Activated CD8-positive, alpha-beta memory T cell treated with anti-CD3 and anti-CD28 coated beads for 24 hours (primary cell): ENCODE measurements around the gene IRS1.
A peak's percentile ranks its signal among the peaks of the same experiment; 100 is the strongest.

ENCODE experiments used
- DNase-seq: peaks from one replicate; pipeline ENCODE4 v3.0.0-alpha.2; 2020

The IRS1 gene

DNA sequence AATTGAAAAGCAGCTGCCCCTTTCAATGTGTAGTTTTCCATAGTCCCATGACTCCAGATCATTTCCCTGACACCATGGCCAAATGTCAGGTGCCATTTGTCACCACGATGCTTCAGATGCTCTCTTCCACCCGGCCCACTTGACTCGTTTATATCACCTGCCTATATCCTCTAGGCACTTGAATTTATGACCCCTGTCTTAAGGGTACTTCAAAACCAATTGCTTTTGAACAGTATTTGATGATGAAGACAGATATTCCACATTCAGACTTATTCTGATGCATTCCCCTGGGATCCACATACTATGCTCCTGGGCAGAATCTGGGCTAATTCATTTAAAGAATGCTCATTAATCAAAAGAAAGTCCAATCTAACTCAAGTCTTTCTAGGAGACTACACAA is 19.3 kb upstream of the IRS1 start:
- no peak for DNase-seq

DNA sequence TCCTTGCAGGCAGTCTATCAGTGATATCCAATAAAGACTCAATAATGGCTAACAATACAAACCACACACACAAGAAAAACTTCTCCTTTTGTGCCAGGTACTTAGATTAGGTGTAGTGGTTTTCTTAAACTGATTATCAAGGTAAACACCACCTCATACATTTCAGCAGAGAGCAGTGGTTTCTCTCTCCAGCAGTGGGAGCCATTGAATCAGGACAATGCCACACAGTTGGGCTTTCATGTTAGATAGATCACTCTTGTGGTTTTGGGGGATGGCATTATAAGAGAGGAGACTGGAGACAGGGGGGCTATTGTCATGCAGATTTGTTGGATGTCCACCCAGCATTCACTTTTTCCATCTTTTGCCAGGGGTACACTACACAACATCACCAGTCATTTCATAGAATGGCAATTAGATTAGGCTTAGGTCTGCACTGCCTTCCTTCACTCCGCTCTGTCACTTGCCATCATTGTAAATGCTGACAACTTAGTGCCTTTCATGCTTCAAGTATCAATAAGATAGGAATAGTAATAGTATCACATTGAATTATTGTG is 13.6 kb upstream of the IRS1 start:
- no peak for DNase-seq

DNA sequence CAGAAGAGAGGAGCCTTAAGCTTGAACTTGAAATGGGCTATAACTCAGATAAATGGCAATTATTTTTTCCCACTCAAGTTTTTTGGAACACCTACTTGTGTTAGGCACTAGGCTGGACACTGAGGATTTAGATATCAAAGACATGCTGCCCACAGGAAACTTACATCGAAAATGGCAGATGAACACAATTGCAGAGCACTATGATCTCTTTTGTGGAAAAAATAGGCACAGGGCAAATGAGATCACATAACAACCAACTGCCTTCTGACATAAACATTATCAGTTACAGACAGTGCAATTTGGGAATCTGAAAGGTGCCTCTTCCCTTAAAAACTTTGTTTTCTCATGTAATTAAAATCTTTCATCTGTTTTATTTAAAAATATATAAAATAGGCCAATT is 3.8 kb upstream of the IRS1 start:
- no peak for DNase-seq

DNA sequence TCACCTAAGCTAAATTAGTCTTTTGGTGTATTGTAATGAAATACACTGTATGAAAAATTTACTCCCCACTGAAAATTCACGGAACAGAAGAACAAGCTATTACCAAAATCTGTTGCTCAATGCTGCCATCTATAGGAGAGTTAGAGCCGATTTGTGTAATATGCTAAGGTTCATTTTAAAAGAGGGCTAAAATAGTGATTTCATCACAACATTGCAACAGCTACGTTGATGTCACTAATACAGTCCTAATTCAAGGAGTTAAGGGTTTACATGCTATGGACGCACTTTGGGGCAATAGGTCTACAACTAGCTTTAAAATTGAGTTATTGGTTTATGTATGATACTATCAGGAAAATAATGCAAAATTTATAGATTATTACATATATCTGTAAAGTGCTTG is 3.0 kb upstream of the IRS1 start:
- DNase-seq = no peak

DNA sequence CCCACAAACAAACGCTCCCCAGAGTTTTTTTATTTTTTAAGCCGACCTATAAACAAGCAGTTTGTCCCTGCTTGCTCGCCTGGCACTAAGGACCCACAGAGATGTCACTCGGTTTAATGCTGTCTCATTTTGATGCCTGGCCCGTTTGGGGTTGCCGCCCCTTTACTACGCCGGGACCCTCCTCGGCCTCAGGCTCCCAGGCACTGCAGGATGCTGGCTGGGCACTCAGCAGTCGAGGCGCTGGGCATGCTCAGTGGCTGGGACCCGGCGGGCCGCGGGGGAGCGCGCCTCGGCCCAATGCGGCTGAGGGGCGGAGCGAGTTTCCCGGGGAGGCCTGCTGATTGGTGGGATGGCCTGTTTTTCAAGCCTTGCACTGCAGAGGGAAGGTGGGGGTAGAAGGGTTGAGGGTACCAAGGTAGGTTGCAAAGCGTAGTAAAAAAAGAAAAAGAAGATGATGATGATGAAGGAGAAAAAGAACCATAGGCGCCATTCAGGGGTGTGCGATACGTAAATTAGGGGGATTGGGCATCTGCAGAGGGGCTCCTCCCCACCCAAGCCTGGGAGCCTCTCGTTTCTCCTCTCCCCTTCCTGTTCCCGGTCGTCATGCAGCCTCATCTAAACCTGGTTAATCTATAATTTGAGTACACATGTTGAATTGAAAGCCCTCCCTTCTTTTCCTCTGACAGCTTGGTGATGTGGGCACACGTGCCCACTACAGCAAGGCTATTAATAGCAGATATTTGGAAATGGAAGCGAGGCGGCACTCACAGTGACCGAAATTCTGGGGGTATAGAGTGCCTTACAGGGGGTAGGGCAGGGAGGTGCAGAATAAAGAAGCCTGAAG is 1.5 kb upstream of the IRS1 start:
- DNase-seq = peak; percentile 95

DNA sequence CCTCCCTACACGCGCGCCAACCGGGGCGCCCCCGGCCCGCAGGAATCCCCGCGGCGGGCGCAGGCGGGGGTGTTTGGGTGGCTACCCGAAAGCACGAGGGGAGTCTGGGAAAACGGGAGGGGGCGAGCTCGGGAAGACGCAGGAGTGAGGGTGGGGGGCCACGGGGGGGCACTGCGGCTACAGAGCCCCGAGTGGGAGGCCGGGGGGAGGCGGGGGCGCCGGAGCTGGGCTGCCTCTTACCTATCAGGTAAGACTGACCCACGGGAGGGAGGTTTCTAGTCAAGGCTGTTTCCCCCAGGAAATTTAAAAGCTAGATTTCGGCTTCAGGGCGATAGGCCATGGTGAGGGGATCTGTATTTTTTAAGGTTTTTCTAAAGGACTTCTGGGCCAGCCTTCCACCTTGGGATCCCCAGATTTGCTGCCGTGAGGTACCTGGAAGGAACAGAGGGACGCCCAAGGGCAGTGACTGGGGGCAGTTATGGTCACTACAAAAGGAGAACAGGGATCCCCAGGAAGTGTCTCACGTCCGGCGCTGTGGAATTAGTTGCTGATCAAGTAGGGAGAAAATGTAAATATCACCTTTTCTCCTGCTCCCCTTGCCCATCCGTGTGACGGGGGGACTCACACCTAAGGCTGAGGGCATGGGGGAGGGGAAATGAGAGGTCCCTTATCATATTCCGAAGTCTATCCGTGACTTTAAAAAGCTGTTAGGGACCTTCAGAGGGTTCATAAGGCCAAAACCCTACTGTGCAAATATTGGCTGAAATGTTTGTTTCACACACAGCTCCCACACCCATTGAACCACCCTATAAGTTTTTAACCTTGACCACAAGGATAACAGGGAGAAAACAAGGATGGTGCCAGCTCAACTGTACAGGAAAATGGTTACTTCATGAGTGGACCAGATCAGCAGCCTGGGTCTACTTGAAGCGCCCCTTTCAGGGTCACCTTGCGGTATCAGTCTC is 638 bp upstream of the IRS1 start:
- peak; percentile 66 for DNase-seq

DNA sequence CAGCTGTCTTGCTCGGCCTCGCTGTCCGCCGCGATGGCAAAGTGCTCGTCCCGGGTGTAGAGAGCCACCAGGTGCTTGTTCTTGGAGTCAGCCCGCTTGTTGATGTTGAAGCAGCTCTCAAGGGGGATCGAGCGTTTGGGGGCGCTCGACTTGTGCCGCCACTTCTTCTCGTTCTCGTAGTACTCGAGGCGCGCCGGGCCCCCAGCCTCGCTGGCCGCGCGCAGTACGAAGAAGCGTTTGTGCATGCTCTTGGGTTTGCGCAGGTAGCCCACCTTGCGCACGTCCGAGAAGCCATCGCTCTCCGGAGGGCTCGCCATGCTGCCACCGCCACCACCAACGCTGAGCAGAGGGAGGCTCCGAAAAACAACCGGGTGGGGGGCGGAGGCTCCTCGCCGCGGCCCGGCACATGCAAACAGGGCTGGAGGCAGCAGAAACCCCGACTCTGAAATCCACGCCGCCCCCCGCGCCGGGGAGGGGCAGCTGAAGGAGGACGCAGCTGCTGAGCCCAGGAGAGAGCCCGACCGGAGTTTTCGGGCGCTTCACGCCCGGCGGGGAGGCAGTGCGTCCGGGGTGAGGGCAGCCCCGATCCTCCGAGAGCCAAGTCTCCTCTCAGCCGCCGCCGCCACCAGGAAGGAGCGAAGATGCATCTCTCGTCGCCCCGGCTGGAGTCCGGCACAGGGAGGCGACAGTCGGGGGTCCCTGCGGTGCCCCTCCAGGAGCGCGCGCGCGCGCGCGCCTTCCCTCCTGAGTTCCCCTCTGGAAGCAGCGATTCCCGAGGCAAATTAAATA is 1.0 kb downstream of the IRS1 start:
- peak; percentile 83 for DNase-seq

DNA sequence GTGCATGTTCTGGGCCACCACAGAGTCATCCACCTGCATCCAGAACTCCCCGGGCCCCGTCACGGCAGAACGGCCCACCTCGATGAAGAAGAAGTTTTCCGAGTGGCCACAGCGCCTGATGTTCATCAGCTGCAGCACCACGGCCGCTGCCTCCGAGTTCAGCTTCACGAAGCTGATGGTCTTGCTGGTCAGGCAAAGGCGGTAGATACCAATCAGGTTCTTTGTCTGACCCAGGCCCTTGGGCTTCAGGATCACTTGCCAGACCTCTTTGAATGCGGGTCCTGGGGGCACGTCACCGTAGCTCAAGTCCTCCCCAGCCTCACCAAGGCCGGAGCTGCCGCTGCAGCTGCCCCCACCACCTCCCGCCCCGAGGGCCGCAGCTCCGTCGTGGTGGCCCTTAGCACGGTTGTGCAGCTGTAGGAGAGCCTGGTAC is 1.6 kb downstream of the IRS1 start:
- no peak for DNase-seq

DNA sequence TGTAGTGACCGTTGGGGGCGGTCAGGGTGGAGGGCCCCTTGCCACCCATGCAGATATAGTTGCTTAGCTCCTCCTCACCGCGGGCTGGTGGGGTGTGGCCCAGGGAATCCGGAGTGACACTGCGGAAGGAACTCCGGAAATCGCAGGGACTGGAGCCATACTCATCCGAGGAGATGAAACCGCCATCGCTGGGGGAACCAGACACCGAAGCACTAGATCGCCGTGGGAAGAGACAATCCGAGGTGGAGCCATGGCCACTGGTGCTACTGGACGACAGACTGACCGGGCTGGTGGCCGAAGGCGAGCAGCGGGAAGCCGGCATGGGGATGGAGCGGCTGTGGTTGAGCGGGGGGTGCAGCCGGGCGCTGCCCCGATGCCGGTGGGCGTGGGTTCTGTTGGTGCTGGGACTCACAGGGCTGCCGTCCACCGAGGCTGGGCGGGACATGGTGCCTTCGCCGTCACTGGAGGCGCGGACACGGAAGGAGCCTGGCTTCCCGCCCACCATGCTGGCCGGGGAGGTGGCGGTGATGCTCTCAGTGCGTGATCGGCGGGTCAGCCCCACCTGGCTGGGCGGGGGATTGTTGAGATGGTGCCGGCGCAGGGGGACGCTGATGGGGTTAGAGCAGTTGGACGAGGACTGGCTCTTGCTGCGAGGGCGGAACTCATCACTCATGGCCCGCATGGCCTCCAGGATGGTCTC is 2.2 kb downstream of the IRS1 start:
- peak; percentile 57 for DNase-seq

DNA sequence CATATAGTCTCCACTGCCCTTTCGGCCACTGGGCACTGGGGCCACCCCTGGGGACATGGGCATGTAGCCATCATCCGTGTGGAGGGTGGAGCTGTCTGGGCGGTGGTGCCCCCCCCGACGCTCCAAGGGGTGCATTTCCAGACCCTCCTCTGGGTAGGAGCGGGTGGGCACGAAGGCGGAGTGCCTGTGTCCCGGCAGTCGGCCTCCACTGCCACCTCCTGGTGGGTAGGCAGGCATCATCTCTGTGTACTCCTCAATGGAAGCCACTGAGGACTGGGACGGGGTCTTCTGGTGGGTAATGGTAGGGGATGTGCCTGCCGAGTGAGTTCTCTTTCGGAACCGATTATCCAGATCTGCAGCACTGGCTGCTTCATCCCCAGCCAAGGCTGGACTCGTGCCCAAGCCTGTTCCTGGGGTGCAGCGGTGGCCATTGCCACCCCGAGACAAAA is 2.8 kb downstream of the IRS1 start:
- peak; percentile 56 for DNase-seq

DNA sequence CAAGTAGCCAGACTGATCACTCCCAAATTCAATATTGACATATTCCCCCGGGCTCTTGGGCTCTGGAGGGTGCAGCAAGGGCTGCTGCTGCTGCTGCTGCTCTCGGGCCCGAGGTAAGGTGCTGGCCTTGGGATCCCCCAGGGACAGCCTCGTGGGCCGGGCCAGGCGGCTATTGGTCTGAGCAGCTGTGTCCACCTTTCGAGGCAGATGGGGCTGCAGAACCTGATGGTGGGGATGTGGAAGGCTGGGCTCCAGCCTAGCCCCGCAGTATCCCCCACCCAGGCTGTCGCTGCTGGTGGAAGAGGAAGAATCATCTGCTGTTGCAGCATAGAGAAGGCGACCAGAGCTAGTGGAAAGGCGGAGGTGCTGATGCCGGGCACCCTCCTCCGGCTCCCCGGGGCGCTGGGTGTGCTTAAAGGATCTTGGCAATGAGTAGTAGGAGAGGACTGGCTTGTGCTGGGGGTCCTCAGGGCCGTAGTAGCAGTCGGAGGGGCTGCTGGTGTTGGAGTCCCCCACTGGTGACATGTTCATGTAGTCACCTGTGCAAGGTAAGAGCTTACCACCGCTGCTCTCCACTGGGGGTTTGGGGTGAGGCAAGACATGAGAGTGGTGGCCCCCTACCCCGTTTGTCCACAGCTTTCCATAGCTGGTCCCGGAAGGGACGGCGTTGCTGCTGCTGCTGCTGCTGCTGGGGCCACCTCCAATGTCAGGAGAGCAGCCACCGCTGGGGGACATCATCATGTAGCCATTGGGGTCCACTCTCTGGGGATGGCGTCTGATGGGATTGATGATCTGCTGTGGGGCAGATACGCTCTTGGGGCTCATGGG is 3.4 kb downstream of the IRS1 start:
- DNase-seq = no peak

DNA sequence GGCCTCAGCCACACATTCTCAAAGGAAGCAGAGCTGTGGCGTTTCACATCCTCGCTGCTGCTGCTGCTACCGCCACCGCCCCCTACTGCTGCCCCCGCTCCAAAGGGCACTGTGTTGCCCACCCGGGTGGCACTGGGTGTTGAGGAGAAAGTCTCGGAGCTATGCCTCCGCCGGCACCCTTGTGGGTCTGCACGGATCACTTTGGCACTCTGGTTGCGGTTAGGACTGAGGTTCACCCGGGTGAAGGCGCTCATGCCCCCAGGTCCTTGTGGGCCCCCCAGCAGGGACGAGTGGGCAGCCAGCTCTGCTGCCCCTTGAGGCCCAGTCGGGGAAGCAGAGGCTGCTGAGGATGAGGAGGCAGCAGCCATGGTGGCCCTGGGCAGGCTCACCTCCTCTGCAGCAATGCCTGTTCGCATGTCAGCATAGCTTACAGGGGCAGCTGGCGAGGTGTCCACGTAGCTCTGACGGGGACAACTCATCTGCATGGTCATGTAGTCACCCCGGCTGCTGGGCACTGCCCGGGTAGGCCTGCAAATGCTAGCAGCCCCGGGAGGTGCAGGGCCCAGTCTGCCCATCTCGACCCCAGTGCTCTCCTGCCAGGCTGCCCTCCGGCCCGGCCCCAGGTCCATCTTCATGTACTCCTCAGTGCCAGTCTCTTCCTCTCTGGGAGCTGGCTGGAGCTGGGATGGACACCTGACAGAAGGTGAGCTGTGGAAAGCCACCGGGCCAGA is 4.2 kb downstream of the IRS1 start:
- DNase-seq = peak; percentile 55

DNA sequence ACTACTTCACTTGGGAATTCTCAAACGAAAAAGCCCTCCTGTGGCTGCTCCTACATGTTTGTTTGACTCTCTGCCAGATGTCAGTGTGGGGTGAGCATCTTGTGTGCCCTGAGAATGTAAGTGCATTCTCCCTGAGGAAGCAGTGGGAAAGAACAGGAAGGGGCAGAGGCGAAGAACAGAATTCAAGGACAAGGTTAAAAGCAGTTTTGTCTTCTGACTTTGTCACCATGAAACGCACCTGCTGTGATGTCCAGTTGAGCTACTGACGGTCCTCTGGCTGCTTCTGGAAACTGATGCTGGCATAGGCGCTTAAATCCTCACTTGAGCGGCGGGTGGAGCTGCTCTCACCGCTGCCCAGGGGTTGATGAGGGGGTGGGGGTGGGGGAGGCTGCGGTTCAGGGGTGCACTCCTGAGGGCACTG is 4.9 kb downstream of the IRS1 start:
- DNase-seq = no peak

DNA sequence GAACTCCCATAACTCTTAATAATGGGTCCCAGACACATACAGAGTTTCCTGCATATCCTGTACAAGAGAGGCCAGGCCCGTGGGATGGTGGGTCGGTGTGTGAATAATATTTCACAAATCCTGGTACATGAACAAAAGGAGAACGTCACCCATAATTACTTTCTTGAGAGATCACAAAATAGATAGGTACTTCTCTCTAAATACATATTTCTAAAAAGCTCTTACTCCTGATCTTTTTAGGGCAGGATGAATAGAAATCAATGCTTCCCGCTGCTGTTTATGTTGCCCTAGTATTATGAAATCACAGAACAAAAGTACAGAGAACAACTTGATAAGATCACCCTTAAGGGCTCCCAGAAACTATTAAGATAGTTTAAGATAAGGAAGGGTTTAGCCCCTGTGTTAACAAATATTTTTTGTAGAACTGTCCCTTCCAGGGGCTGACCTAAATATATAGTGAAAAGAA is 5.4 kb downstream of the IRS1 start:
- no peak for DNase-seq

DNA sequence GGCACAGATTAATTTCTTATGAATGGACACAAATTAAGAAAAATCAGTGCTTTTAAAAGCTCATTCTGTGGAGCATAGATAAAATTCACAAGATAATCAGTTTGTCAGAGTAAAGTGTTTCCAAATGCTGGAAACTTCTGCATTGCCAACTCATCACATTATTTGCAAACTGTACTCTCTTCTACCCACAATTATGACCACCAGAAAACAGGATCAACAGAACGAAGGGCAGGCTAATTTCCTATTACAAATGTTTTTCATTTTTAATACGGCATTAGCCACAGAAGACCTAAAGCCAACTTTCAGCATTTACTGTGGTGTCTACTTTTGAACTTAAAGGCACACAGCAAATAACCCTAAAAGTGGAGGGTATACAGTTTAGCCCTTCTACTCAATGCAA is 6.0 kb downstream of the IRS1 start:
- DNase-seq = no peak

DNA sequence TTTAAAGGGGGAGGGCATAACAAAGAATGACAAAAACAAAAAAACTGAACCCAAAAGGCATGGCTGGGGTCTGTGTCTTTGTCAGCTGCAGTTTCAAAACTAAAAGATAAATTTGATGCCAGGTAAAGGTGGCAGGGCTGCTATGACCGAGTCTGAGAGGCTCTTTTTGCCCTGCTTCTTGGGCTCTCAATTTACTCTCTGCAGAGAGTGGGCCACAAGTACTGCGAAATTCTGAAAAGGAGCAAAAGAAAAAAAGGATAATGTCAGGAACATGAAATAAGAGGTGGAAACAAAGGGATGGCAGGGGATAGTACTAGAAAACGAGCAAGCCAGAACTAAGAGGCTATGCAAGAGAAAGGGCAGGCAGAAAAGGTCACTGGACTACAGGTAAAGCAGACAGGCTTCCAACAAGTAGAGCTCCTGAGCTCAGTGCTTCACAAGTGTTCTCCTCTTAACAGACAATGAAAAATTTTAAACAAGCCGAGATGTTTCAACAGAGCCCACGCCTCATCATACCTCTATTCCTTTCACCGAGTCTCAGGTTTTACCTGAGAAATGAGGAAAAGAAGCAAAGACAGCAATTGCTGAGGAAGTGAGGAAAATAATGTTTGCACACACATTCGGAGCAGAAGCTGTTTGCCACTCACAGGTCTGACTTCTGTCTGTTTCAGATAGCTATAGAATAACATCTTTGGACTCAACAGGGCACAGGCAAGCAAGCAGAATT is 7.3 kb downstream of the IRS1 start:
- peak; percentile 58 for DNase-seq

DNA sequence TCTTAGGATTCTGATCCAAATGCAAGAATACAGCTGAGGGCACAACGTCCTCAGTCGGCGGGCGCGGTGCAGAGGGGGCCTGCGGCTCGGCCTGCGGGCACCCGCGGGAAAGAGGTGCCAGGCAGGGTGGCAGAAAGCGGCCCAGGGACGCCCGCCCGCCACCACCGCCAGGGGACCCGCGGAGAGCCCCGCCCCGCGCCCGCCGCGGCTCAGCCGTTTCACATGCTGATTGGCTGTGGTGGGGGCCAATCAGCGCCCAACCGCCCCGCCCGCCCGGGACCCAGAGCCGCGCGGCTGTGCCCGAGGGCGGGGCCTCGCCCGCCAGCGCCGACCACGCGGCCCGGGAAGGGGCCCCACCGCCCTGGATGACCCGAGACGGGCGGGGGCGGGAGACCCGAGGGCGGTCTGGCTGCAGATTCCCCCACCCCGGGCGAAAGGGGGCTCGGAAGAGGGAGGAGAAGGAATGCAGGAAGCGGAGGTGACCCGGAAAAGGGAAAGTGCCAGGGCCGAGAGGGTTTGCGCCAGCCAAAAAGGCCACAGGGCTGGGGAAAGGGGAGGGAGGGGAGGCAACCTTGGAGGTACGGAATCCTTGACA is 8.0 kb downstream of the IRS1 start:
- DNase-seq = peak; percentile 95

DNA sequence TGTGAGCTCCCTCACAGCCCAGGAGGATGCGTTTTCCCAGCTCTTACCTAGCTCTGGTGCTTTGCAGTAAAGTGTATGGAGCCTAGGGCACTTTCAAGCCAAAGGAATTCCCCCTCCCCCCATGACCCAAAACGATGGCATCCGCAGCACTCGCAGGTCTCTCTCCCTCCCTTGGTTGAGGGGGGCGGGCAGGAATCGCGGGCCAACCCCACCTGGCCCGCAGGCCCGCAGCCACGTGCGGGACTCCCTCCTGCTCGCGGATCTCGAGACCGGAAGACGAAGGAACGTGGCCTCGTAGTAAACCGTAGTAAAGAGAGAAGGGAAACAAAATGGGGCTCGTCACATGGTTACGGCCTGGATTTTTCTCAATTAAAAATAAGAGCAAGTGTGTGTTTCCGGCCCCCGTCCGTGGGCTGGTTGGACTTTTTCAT is 8.5 kb downstream of the IRS1 start:
- DNase-seq = no peak

DNA sequence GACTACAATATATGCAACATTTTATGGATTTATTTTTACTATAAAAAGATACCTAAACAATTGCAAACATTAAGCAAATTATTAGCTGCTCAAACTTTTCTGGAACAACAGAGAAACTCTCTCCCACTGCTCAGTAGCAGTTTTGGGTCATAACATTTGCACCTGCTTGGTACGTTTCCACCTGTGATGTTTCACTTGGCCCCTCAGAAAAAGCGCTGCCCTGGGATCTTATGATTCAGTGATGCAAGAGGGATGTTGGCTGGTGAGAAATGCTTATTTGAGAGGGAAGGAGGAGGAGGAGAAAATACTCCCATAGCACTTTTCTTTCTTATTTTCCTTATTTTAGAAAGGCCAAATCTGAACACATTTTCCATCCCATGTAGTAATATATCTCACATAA is 9.2 kb downstream of the IRS1 start:
- DNase-seq = no peak
